HL-60/S4 (cell line): Measurements from ENCODE around the gene CLBA1.
"Not testable (repeated sequence)": the region's sequence is repeated elsewhere in the genome, so short reads cannot be mapped to it uniquely, and the experiment has no call there.

ENCODE experiments used
- in situ Hi-C: fragments of 300-500 bp; cut with MboI; formaldehyde crosslinking; loops from 2 replicates; pipeline ENCODE4 v1.14.3; 2022; ENCODE audit warnings: low sequenced_read_pairs

CLBA1 gene

DNA sequence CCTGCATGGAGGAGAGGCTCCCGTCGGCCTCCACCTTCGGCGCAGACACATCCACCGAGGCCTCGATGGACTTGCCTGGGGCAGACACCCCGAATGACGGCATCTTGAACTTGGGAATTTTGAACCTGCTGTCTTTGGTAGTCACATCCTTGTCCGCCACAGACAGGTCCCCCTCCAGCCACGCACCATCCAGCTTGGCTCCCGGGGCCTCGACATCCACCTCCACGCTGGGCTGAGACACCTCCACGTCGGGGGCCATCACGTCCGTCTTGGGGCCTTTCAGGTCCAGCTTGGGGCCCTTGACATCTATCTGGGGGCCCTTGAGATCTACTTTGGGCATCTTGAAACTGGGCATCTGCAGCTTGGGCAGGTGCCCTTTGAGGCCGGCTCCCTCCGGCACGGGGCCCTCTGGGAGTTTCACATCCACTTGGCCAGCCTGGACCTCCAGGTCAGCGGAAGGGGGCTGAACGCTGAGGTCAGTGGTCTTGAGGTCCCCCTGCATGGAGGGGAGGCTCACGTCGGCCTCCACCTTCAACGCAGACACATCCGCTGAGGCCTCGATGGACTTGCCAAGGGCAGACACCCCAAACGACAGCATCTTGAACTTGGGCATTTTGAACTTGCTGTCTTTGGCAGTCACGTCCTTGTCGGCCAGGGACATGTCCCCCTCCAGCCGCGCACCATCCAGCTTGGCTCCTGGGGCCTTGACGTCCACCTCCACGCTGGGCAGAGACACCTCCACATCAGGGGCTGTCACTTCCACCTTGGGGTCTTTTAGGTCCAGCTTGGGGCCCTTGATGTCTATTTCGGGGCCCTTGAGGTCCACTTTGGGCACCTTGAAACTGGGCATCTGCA lies 37.5 kb upstream of the CLBA1 start:
- in situ Hi-C loops: not testable (repeated sequence)

DNA sequence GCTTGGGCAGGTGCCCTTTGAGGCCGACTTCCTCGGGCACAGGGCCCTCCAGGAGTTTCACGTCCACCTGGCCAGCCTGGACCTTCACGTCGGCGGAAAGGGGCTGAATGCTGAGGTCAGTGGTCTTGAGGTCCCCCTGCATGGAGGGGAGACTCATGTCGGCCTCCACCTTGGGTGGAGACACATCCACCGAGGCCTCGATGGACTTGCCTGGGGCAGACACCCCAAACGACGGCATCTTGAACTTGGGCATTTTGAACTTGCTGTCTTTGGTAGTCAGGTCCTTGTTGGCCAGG lies 36.9 kb upstream of the CLBA1 start:
- in situ Hi-C loops: no loop called here

DNA sequence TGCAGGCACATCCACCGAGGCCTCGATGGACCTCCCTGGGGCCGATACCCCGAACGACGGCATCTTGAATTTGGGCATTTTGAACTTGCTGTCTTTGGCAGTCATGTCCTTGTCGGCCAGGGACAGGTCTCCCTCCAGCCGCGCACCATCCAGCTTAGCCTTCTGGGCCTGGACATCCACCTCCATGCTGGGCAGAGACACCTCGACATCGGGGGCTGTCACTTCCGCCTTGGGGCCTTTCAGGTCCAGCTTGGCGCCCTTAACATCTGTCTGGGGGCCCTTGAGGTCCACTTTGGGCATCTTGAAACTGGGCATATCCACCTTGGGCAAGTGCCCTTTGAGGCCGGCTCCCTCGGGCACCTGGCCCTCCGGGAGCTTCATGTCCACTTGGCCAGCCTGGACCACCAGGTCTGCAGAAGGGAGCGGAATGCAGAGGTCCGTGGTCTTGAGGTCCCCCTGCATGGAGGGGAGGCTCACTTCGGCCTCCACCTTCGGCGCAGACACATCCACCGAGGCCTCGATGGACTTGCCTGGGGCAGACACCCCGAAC lies 36.1 kb upstream of the CLBA1 start:
- in situ Hi-C loops: not testable (repeated sequence)

DNA sequence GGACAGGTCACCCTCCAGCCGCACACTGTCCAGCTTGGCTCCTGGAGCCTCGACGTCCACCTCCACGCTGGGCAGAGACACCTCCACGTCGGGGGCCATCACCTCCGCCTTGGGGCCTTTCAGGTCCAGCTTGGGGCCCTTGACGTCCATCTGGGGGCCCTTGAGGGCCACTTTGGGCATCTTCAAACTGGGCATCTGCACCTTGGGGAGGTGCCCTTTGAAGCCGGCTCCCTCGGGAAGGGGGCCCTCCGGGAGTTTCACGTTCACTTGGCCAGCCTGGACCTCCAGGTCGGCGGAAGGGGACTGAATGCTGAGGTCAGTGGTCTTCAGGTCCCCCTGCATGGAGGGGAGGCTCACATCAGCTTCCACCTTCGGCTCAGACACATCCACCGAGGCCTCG lies 35.6 kb upstream of the CLBA1 start:
- in situ Hi-C loops: no loop called here

DNA sequence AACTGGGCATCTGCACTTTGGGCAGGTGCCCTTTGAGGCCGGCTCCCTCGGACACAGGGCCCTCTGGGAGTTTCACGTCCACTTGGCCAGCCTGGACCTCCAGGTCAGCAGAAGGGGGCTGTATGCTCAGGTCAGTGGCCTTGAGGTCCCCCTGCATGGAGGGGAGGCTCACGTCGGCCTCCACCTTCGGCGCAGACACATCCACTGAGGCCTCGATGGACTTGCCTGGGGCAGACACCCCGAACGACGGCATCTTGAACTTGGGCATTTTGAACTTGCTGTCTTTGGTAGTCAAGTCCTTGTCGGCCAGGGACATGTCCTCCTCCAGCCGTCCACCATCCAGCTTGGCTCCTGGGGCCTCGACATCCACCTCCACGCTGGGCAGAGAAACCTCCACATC lies 34.9 kb upstream of the CLBA1 start:
- in situ Hi-C loops: not testable (repeated sequence)

DNA sequence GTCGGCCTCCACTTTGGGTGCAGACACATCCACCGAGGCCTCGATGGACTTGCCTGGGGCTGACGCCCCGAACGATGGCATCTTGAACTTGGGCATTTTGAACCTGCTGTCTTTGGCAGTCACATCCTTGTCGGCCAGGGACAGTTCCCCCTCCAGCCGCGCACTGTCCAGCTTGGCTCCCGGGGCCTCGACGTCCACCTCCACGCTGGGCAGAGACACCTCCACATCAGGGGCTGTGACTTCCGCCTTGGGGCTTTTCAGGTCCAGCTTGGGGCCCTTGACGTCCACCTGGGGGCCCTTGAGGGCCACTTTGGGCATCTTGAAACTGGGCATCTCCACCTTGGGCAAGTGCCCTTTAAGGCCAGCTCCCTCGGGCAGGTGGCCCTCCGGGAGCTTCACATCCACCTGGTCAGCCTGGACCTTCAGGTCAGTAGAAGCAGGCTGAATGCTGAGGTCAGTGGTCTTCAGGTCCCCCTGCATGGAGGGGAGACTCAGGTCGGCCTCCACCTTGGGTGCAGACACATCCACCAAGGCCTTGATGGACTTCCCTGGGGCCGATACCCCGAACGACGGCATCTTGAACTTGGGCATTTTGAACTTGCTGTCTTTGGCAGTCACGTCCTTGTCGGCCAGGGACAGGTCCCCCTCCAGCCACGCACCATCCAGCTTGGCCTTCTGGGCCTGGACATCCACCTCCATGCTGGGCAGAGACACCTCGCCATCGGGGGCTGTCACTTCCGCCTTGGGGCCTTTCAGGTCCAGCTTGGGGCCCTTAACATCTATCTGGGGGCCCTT lies 33.5 kb upstream of the CLBA1 start:
- in situ Hi-C loops: not testable (repeated sequence)

- in situ Hi-C loops: no loop called here
These were observed 32.5 kb upstream of the CLBA1 start for GRCh38 chr14:104953097-104953496.

- in situ Hi-C loops: no loop called here
These were observed 31.5 kb upstream of the CLBA1 start for GRCh38 chr14:104953896-104954656.

DNA sequence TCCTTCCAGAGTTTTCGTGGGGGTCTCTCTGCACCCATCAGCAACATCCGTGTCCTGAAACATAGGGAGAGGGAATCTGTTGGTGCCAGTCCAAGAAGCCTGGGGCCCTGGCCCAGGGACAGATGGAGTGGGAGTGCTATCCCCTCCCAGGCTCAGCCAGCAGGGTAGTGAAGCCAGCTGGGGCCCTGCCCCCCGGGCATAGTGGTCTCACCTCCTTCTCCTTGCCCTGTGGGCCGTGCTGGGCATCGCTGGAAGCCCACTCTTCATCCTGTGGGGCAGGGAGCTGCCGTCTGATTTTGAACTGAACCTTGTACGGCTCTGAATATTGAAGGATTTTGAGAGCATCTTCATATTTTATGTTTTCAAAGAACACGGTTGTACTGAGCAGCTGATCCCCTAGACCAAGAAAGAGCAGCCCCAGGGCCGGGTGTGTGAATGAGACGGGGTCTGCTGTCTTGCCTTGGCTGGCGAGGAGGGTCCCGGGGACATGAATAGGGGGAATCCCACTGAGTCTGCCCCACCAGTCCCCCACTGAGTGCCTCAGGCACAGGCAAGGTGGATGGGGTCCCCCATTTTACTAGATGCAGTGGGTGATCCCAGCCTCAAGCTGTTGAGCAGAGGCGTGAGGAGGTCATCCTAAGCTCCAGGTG lies 30.7 kb upstream of the CLBA1 start:
- in situ Hi-C loops: no loop called here

DNA sequence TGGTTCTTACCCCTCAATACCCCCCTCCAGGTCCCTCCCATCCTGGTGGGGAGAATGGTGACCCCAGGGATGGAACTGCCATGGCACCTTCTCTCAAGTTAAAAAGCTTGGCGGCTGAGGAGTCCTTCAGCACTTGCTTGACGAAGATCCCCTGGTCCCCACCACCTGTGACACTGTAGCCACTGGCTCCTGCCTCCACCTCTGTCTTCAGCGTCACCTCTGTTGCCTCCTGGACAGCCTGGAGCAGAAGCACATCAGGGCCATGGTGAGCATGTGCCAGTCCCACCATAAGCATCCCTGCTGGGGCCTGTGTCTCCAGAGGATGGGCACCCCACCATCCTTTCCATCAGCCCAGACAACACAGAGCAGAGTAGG lies 30.2 kb upstream of the CLBA1 start:
- in situ Hi-C loops: no loop called here

DNA sequence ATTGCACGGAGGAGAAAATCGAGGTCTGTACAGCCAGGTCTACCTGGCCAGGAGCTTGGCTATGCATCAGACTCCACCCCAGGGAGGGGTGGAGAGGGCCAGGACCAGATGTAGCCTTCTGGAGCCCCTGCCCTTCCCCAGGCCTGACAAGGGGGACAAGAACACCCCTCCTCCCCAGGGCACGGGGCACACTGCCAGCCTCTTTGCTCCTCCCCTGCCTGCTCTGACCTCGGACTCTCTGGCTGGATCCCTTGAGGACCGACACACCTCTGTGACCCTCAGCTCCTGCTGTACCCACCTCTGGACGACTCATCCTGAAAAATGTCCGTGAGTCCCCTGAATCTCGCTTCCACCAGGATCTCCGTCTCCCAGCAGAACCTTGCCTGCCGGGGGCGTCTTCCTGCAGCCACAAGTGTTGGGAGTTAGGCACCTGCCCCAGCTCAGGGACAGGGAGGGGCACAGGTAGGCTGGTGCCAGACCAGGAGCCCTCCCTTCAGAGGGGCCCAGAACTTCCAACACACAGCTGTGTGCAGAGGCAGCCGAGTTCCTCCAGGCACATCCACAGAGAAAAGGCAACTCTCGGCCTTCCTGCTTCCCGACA lies 29.2 kb upstream of the CLBA1 start:
- in situ Hi-C loops: no loop called here

GRCh38 chr14:104957146-104958113 lies 28.2 kb upstream of the CLBA1 start:
- in situ Hi-C loops: no loop called here

DNA sequence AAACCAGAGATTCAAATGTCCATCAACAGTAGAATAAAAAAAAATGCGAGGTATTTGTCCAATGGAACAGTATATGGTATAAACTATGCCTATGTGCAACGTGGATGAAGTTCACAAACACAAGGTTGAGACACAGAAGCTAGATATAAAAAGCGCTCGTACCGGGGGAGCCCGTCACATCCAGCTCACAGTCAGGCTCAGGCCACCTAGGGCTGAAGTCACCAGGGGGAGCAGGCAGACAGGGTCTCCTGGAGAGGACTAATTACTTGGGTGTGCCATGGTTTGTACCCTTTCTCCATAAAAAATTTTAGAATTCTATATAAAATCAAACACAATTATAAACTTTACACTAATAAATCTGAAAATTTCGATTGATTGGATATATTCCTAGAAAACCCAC lies 21.0 kb upstream of the CLBA1 start:
- in situ Hi-C loops: no loop called here

DNA sequence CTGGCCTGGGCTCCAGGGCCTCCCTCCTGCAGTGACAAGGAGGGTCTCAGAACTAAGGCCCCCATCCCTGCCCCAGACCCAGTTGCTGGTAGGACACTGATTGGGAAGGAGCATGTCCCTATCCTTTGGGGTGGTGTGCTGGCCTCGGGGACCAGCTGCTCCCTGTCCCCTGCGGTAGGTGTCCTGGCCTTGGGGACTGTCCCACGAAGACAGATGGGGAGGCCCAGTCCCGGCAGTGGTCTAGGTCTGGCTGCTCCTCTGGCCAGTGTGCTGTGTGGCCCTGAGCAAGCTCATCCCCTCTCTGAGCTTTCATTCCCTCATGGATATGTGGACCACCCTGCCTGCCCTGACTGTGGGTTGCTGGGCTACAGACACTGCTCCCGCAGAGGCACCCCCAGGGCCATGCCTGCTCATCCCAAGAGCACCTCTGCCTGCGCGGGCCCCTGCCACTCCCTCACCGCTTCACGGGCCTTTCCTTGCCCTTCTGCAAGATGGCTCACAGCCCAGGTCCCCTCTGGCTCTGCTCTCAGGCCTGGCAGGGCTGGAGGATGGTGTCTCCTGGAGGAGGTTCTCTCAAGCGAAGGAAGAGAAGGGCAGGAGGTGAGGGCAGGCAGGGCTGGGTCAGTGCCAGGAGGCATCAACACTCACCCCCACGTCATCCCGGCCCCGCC lies 19.9 kb upstream of the CLBA1 start:
- in situ Hi-C loops: no loop called here

DNA sequence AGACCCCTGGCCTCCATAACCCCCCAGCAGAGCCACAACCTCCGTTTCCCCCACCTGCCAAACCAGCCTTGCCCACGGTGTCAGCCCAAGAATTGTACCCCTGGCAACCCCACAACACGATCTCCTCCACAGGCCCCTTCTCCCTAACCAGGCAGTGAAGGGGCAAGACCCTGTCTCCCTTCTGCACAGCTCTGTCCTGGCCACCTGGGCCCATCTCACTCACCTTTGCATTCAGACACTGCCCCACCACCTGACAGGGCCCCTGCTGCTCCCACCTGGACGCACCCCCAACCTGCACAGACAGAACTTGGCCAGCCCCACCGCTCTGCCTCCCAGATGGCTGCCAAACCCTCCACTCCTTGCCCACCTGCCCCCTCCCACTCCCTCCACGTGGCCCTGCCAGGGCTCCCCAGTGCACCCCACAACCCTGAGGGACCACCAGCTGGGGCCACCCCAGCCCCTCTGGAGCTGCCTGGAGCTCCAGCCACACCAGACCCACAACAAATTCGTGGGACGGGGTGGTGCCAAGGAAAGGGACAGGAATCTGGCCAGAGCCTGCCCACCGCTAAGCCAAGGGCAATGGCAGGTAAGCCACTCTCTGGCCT lies 19.2 kb upstream of the CLBA1 start:
- in situ Hi-C loops: no loop called here

GRCh38 chr14:104966981-104967385 lies 18.6 kb upstream of the CLBA1 start:
- in situ Hi-C loops: no loop called here

DNA sequence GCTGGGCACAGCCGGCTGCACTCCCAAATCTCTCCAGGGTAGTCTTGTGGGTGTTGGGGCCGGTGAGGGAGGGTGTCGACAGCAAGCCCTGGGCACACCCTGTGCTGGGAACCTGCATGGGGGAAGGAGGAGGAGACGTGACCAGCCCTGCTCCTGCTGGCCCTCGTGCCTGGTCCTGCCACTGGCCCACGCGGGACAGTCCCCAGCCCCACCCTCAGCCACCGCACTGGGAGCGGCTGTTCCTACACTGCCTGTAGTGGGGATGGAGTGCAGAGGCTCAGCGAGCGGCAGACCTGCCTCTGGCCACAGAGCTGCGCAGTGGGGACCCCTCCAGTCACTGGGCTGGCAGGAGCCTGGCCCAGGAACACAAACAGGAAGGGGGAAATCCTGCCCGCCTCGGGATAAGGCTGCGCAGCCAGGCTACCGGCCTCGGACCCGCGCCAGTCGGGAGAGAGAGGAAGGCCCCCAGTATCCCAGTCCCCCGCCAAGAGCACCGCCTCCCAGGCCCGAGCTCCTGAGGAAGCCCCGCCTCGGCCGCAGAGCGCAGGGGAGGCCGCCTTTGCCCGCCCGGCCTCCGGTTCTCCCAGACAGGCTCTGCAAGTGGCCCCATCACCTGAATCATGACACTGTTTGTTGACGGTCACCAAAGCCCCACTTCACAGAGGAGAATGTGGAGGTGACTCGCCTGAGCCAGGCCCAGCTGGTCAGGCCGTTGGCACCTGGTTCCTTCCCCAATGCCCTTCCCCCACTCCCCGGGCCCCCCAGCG lies 18.0 kb upstream of the CLBA1 start:
- in situ Hi-C loops: no loop called here

GRCh38 chr14:104968153-104968527 lies 17.4 kb upstream of the CLBA1 start:
- in situ Hi-C loops: no loop called here
